ENCODE results near the gene MB. TPM values are rescaled to one million over a fixed set of nuclear protein-coding genes. Genes with fewer than 3 reads are reported as not detected.

MB gene
- 6.3 to 9.2 TPM (median 7.5 TPM) in 5 replicates for total RNA-seq (2022; extraction: Qiagen RNA extraction)

GRCh38 chr22:35617137-35617755, at the start of gene MB:
Gene MB, minus strand, starts transcription at chr22:35617329. Its CDS starts 72 bp downstream, at chr22:35617257.

GRCh38 chr22:35648066-35649025, 31.2 kb upstream of the MB start, which contains the start of gene APOL6:
Gene APOL6, plus strand, starts transcription at chr22:35648446. Its CDS starts 7,980 bp downstream, at chr22:35656426.

Other genes with a start within 250 kb of the MB start
- 337 to 524 TPM (median 357 TPM) in 5 replicates for gene HMOX1, start 236.2 kb downstream of the MB start, total RNA-seq (2022; extraction: Qiagen RNA extraction)
- 64.0 to 99.7 TPM (median 83.4 TPM) in 5 replicates for gene MCM5, start 217.2 kb downstream of the MB start, total RNA-seq (2022; extraction: Qiagen RNA extraction)
- gene RASD2, start 76.5 kb downstream of the MB start, total RNA-seq (2022; extraction: Qiagen RNA extraction): 0.68 to 0.84 TPM (median 0.82 TPM) in 5 replicates
- 1.1 to 1.9 TPM (median 1.4 TPM) in 5 replicates for gene APOL6, start 31.1 kb upstream of the MB start, total RNA-seq (2022; extraction: Qiagen RNA extraction)
- not detected in 5 replicates for gene APOL5, start 100.5 kb upstream of the MB start, total RNA-seq (2022; extraction: Qiagen RNA extraction)